ENCODE data around the gene MYNN.
A peak's percentile ranks its signal among the peaks of the same experiment; 100 is the strongest.
"Not testable (repeated sequence)": the region's sequence is repeated elsewhere in the genome, so short reads cannot be mapped to it uniquely, and the experiment has no call there.

MYNN gene
- total RNA-seq: 52.5 to 60.6 reads per million in 2 donors

- peak; percentile 88 for DNase-seq
Measured at GRCh38 chr3:169772897-169773816, at the start of gene MYNN. Gene MYNN, plus strand, starts transcription at chr3:169773396. Its CDS starts 900 bp downstream, at chr3:169774296.

GRCh38 chr3:169731857-169732256 is 41.3 kb upstream of the MYNN start:
- DNase-seq: not testable (repeated sequence)

- DNase-seq: no peak
Measured at GRCh38 chr3:169739067-169739466, 34.1 kb upstream of the MYNN start.

- DNase-seq: no peak
Measured at GRCh38 chr3:169744366-169745054, 28.7 kb upstream of the MYNN start.

GRCh38 chr3:169746924-169747323 is 26.3 kb upstream of the MYNN start:
- no peak for DNase-seq

- DNase-seq: no peak
Measured at GRCh38 chr3:169748670-169749069, 24.5 kb upstream of the MYNN start.

GRCh38 chr3:169750665-169751064 is 22.5 kb upstream of the MYNN start:
- no peak for DNase-seq

GRCh38 chr3:169751875-169752274 is 21.3 kb upstream of the MYNN start:
- DNase-seq: no peak

GRCh38 chr3:169754711-169755110 is 18.5 kb upstream of the MYNN start:
- DNase-seq: no peak

- no peak for DNase-seq
Measured at GRCh38 chr3:169755488-169755887, 17.7 kb upstream of the MYNN start.

- DNase-seq: no peak
Measured at GRCh38 chr3:169758359-169758994, 14.7 kb upstream of the MYNN start.

- no peak for DNase-seq
Measured at GRCh38 chr3:169759256-169759655, 13.9 kb upstream of the MYNN start.

GRCh38 chr3:169760479-169760878 is 12.7 kb upstream of the MYNN start:
- no peak for DNase-seq

- DNase-seq: peak; percentile 42
Measured at GRCh38 chr3:169764312-169764881, 8.8 kb upstream of the MYNN start.

- DNase-seq: peak; percentile 85
Measured at GRCh38 chr3:169764882-169765612, 8.1 kb upstream of the MYNN start, which contains the start of gene TERC. Gene TERC, minus strand, starts transcription at chr3:169765060.

GRCh38 chr3:169769287-169770181 is 3.7 kb upstream of the MYNN start, which contains the start of gene ACTRT3:
Gene ACTRT3, minus strand, starts transcription at chr3:169769561. Its CDS starts 41 bp downstream, at chr3:169769520.
- DNase-seq: peak; percentile 44

- peak; percentile 52 for DNase-seq
Measured at GRCh38 chr3:169771497-169772304, 1.5 kb upstream of the MYNN start.

- no peak for DNase-seq
Measured at GRCh38 chr3:169772305-169772896, 795 bp upstream of the MYNN start.

- DNase-seq: no peak
Measured at GRCh38 chr3:169774186-169774585, 990 bp downstream of the MYNN start.

GRCh38 chr3:169777822-169778221 is 4.6 kb downstream of the MYNN start:
- DNase-seq: no peak
